Endodermal cell (in vitro differentiated cells): Measurements from ENCODE around the gene COG5. TPM values are rescaled to one million over a fixed set of nuclear protein-coding genes. Genes with fewer than 3 reads are reported as not detected.

Experiments
- DNase-seq: peaks from one replicate; pipeline ENCODE4 v3.0.0-alpha.2; 2017
- H3K27ac ChIP-seq: 2 replicates; pipeline ENCODE4 v1.5.1; 2013; ENCODE audit warnings: mild to moderate bottlenecking, low read depth, low read length, moderate library complexity
- H3K27me3 ChIP-seq: 2 replicates; pipeline ENCODE4 v1.6.1; 2013; ENCODE audit warnings: mild to moderate bottlenecking, low read length, moderate library complexity; ENCODE audit not compliant: insufficient read depth, control insufficient read depth, poor library complexity, severe bottlenecking
- H3K36me3 ChIP-seq: 2 replicates; pipeline ENCODE4 v1.7.0; 2013; ENCODE audit warnings: mild to moderate bottlenecking, low read length, moderate library complexity; ENCODE audit not compliant: control insufficient read depth, insufficient read depth
- H3K4me1 ChIP-seq: one replicate; pipeline ENCODE4 v1.7.0; 2013; ENCODE audit warnings: low read length; ENCODE audit not compliant: control insufficient read depth, insufficient read depth
- H3K4me3 ChIP-seq: 2 replicates; pipeline ENCODE4 v1.5.1; 2013; ENCODE audit warnings: mild to moderate bottlenecking, low read length, moderate library complexity
- H3K9ac ChIP-seq: 2 replicates; pipeline ENCODE4 v1.6.1; 2013; ENCODE audit warnings: mild to moderate bottlenecking, low read length, moderate library complexity; ENCODE audit not compliant: poor library complexity, severe bottlenecking; ENCODE audit errors: extremely low read depth
- H3K9me3 ChIP-seq: 2 replicates; pipeline ENCODE4 v1.6.1; 2013; ENCODE audit warnings: mild to moderate bottlenecking, low read length, moderate library complexity; ENCODE audit not compliant: control insufficient read depth
- H3K27ac Mint-ChIP-seq: 2 replicates; pipeline ENCODE4 v1.8.0; 2020; ENCODE audit warnings: mixed read lengths
- H3K27me3 Mint-ChIP-seq: 2 replicates; pipeline ENCODE4 v1.8.0; 2021; ENCODE audit warnings: mild to moderate bottlenecking, mixed read lengths; ENCODE audit not compliant: insufficient read depth
- H3K36me3 Mint-ChIP-seq: 2 replicates; pipeline ENCODE4 v1.8.0; 2020; ENCODE audit warnings: low read depth, mixed read lengths
- H3K4me1 Mint-ChIP-seq: 2 replicates; pipeline ENCODE4 v1.8.0; 2020; ENCODE audit warnings: mixed read lengths
- H3K4me3 Mint-ChIP-seq: 2 replicates; pipeline ENCODE4 v1.8.0; 2020; ENCODE audit warnings: mild to moderate bottlenecking, moderate library complexity, mixed read lengths
- H3K9me3 Mint-ChIP-seq: 2 replicates; pipeline ENCODE4 v1.8.0; 2020; ENCODE audit warnings: mild to moderate bottlenecking, mixed read lengths
- CTCF ChIP-seq: fragments of 200-600 bp; sonication (generic); conservative IDR thresholded peaks from 2 replicates; pipeline ENCODE4 v1.5.0; 2021; ENCODE audit warnings: antibody characterized with exemption, mild to moderate bottlenecking
- WGBS, 2 experiments: methylation state at CpG; one replicate each; pipeline versions ENCODE4 v1.1.5 to v1.1.7; 2013; ENCODE audit warnings: missing lambda C conversion rate in 2 of 2, mixed read lengths in 1 of 2; ENCODE audit not compliant: insufficient coverage in 1 of 2, insufficient read length in 1 of 2; 5-methylcytosine and 5-hydroxymethylcytosine counted together
- total RNA-seq, 2 donors: library from RNA; stranded (reverse); fragmentation: NEBNext Ultra II Directional in 1 of 2; extraction: Animal tissue kit (Norgen Biotek cat#: 25700) in 1 of 2; gene quantifications; 2 replicates in 1 of 2; 3 replicates in 1 of 2; pipeline ENCODE4 v1.2.1, GENCODE V29; 2021

COG5 gene
- total RNA-seq, 2 donors from 2014 or later = 25.5 to 34.7 TPM

- peaks cover 4% of the 10 kb centered on the region for H3K36me3 Mint-ChIP-seq
- no peak for TF ChIP-seq CTCF
- H3K4me1 Mint-ChIP-seq = peaks cover 15% of the 10 kb centered on the region
- H3K36me3 ChIP-seq = no peaks in the 10 kb centered on the region
- H3K9ac ChIP-seq = no peak overlapping the region
- H3K27me3 Mint-ChIP-seq = no peaks in the 10 kb centered on the region
- no peak overlapping the region for H3K4me3 Mint-ChIP-seq
- no peak for DNase-seq
- no peak overlapping the region for H3K27ac ChIP-seq
- H3K9me3 Mint-ChIP-seq = no peaks in the 10 kb centered on the region
- no peaks in the 10 kb centered on the region for H3K27me3 ChIP-seq
- H3K9me3 ChIP-seq = no peaks in the 10 kb centered on the region
- no peaks in the 10 kb centered on the region for H3K4me1 ChIP-seq
- 56 to 84% methylated on average over 1 to 3 of the region's 4 CpGs for WGBS, 2 experiments
- H3K4me3 ChIP-seq = no peak overlapping the region
- H3K27ac Mint-ChIP-seq = no peak overlapping the region
Measured at GRCh38 chr7:107172276-107173032, 391.3 kb downstream of the COG5 start.

- no peak for TF ChIP-seq CTCF
- 97 to 100% methylated on average over 5 to 12 of the region's 12 CpGs for WGBS, 2 experiments
Measured at GRCh38 chr7:107171496-107171895, 392.2 kb downstream of the COG5 start.

GRCh38 chr7:107170051-107170915 is 393.4 kb downstream of the COG5 start:
- Mint-ChIP-seq H3K4me3 (peak overlapping the region; percentile 97), H3K9me3 (no peaks in the 10 kb centered on the region), H3K27me3 (no peaks in the 10 kb centered on the region), H3K36me3 (peaks cover 4% of the 10 kb centered on the region), H3K4me1 (peaks cover 16% of the 10 kb centered on the region), H3K27ac (peak overlapping the region; percentile 100)
- Histone ChIP-seq H3K36me3 (no peaks in the 10 kb centered on the region), H3K4me1 (no peaks in the 10 kb centered on the region), H3K4me3 (peak overlapping the region; percentile 89), H3K27ac (peak overlapping the region; percentile 97), H3K27me3 (no peaks in the 10 kb centered on the region), H3K9ac (peak overlapping the region; percentile 98), H3K9me3 (no peaks in the 10 kb centered on the region)
- DNase-seq = no peak
- no peak for TF ChIP-seq CTCF
- 10 to 26% methylated on average over 4 to 13 of the region's 13 CpGs for WGBS, 2 experiments

More at GRCh38 chr7:107171496-107171895, 392.2 kb downstream of the COG5 start:
- no peaks in the 10 kb centered on the region for H3K27me3 Mint-ChIP-seq
- H3K36me3 Mint-ChIP-seq = peaks cover 4% of the 10 kb centered on the region
- Histone ChIP-seq H3K27ac (no peak overlapping the region), H3K27me3 (no peaks in the 10 kb centered on the region), H3K9me3 (no peaks in the 10 kb centered on the region), H3K9ac (no peak overlapping the region), H3K36me3 (no peaks in the 10 kb centered on the region), H3K4me1 (no peaks in the 10 kb centered on the region), H3K4me3 (no peak overlapping the region)
- peaks cover 16% of the 10 kb centered on the region for H3K4me1 Mint-ChIP-seq
- no peaks in the 10 kb centered on the region for H3K9me3 Mint-ChIP-seq
- no peak for DNase-seq
- no peak overlapping the region for H3K27ac Mint-ChIP-seq
- H3K4me3 Mint-ChIP-seq = no peak overlapping the region
